Myocyte (in vitro differentiated cells): Measurements from ENCODE around the gene DNAH9. TPM values are rescaled to one million over a fixed set of nuclear protein-coding genes. Genes with fewer than 3 reads are reported as not detected.
A peak's percentile ranks its signal among the peaks of the same experiment; 100 is the strongest.

Experiments used
- DNase-seq: peaks from one replicate; pipeline ENCODE4 v3.0.0-alpha.2; 2012; ENCODE audit warnings: low read depth
- total RNA-seq: library from RNA; depleted of rRNA; stranded (reverse); fragments of >200 nt; gene quantifications from 2 replicates; pipeline ENCODE4 v1.2.3, GENCODE V29; 2014

The DNAH9 gene
- total RNA-seq, 1 donor from 2014 or later = not detected

GRCh38 chr17:11610999-11611566 is 12.8 kb downstream of the DNAH9 start:
- DNase-seq = no peak

DNA sequence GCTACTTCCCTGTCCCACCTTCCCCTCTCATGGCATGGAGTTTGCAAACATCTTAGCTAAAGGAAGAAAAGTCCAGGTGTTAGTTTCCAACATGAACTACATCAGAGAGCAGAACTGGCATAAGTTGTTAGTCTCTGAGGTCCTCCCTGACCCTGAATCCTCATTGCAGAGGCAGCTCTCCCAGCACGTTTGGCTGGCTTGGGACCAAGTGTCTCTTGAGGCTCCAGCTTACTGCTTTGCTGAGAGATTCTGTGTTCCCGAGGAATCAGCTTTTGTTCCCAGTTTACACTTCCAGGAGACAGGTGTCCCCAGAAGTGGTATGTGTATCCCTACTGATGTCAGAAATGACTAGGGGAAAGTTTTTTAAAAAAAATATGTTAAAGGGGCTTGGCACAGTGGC is 14.7 kb downstream of the DNAH9 start:
- DNase-seq = no peak

DNA sequence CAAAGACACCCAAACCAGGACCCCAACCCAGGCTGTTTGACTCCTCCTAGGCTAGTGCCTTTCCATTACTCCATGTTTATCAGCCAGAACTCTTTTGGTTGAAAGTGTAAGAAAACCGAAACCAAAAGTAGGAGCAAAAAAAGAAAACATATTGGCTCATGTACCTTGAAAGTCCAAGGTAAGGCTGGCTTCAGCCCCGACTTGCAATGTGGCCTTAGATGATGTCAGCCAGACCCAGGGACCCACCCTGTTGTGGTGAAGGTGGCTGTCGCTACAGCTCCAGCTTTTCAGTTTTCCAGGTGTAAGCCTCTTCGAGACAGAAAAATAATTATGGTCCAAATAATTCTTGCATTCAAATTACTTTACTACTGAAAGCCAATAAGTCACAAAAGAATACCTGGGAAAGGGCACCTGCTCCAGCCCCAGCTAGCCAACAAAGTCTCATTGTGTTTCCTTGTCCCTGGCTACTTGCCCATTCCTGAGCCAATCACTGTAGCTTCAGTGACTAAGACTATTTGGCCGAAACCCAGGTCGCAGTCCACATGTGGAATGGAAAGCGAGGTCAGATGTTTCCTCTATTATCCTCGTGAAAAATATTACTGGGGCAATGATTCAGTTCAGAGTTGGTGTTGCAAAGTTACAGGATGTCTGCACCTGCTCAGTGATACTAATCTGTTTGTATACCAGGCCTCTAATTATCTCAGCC is 20.7 kb downstream of the DNAH9 start:
- DNase-seq = no peak

DNA sequence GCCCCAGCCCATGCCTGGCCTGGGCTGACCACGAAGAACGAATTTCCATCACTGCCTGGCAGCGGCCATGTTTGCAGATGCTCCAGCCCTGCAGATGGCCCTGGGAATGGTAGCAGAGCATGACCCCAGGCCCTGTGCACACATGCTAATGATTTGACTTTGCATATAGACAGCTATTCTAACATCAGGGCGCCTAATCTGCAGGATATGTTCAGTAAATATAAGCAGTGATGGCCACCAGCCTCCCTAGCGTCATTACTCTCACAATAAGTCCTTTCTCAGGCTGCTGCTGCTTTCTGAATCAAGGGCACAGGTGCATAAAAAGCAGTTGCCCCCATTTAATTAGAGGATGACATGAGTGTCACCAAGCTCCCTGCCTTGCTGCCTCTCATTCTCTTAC is 24.2 kb downstream of the DNAH9 start:
- no peak for DNase-seq

GRCh38 chr17:11624976-11625375 is 26.7 kb downstream of the DNAH9 start:
- no peak for DNase-seq

- no peak for DNase-seq
Observed at GRCh38 chr17:11625878-11626277, 27.6 kb downstream of the DNAH9 start.

DNA sequence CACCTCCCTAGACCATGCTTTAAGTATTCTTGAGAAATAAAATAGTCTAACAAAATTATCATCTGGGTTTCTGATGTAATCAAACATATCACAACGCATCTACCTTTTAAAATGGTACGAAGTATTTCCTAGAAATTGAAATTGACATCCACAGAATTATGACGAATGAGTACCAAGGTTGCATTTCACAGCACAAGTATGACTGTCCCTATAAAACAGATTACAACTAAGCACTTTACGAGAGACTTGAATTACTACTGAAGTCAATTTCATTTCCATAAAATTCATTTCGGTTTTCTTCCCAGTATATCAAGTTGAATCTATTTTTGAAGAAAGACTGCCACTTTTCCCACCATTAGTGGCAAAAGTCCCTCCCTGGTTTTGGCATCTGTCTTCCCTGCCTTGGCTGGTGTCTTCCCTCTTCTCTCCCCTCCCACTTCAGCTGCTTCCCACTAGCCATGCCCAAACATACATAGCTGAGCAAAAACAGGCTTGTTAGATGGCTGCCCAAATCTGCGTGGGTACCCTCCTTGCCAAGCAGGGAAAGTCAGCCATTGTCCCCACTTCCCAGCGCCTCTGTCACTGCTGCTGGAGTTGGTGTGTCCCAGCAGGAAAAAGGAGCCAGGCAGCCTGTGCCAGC is 29.2 kb downstream of the DNAH9 start:
- no peak for DNase-seq

- DNase-seq = no peak
Observed at GRCh38 chr17:11628374-11628773, 30.1 kb downstream of the DNAH9 start.

- no peak for DNase-seq
Observed at GRCh38 chr17:11628831-11629230, 30.6 kb downstream of the DNAH9 start.

GRCh38 chr17:11636771-11637170 is 38.5 kb downstream of the DNAH9 start:
- DNase-seq = no peak

GRCh38 chr17:11637796-11638195 is 39.5 kb downstream of the DNAH9 start:
- DNase-seq = no peak

GRCh38 chr17:11638700-11639265 is 40.5 kb downstream of the DNAH9 start:
- DNase-seq = no peak

- no peak for DNase-seq
Observed at GRCh38 chr17:11639736-11640462, 41.6 kb downstream of the DNAH9 start.

DNA sequence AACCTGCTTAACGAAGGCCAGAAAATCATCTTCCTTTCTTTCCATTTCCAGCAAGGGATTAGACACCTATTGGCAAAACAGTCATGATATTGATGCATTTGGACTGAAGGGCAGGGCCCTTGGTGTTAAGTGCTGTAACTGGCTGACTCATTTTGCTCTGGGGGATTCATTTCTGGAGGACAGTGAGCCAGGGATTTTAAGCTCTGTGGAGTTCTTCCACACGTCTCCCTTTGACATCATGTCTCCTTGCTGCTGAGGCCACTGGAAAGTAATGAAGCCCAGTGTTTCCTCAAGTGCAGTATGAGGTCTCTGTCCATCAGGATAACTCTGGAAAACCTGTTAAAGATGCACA is 42.2 kb downstream of the DNAH9 start:
- no peak for DNase-seq

DNA sequence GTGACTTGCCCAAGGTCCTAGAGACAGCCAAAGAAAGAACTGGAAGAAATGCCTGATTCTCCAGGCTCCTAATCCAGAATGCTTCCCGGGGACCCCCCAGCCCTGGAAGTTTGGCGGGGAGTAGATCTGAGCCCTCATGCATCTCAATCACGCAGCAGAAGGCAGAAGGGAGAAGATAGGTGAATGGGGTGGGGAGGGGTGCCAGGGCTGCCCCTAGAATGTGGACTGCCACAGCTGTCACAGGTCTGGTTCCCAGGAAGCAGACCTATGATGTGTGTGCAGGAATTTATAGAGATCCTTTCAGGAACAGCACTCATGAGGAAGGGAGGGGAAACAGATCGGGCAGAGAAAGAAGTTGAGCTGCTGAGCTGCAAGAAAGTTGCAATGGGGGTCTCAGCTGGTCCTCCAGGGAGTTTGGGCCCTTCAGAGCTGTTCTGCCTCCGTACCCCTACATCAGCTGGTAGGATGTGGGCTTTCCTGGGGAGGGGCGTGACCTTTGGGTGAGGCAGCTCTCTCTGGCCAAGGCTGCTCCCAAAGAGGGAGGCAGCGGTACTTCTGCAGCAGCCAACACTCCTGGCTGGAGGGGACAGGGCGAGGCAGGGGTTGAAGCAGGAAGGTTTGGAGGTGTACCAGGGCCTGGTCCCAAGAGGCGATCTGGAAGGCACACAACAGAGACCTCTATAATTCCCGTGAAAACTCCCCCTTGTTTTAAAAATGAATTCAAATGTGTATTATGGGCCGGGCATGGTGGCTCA is 43.4 kb downstream of the DNAH9 start:
- DNase-seq = no peak

DNA sequence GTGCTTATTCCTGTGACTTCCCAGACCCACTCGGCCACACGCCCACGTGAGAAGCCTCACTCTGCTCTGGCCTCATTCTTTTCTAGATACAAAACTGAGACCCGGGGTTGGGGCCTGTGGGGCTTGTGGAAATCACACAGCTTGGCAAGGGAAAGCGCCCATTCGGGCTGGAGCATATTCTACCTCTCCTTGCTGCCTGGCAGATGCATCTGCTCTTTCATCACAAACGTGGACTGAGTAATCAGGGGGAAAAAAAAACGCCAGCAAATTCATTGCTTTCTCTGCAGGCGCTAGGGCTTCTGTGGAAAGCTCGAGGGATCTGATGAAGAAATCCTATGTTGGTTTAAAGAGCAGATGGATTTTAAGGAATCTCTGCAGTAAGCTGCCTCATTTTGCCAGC is 44.4 kb downstream of the DNAH9 start:
- no peak for DNase-seq

GRCh38 chr17:11643851-11644250 is 45.6 kb downstream of the DNAH9 start:
- DNase-seq = no peak

GRCh38 chr17:11644265-11645212 is 46.3 kb downstream of the DNAH9 start:
- peak; percentile 40 for DNase-seq

DNA sequence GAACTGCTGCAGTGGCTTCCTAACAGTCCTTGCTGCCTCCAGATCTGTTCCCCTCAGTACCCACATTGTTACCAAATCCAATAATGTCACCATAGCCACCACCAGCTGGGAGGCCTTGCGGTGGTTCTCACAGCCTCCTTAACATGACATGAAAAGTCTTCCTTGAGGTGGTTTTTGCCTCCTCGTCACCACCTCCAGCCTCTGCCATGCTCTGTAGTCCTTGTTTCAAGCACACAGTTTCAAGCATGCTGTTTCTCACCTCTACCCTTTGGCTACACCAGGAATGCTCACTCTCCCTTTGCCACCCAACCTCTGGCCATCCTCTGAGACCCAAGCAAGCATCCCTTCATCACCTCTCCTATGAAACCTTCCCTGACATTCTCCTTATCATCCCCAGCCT is 47.2 kb downstream of the DNAH9 start:
- DNase-seq = no peak

DNA sequence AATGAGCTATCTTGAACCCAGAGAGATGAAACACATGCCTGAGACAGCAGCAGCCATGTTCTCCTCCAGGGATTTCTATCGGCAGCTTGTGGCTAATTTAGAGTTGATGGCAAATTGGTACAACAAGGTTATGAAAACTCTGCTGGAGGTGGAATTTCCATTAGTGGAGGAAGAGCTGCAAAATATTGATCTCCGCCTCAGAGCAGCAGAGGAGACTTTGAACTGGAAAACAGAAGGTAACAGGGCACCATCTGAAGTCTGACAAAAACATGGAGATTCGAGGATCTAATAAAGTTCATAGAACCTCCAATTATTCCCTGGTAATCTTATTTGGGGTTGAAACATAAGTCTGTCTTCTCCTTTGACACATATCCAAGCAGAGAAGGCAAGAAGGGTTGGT is 52.8 kb downstream of the DNAH9 start:
- DNase-seq = no peak
